ENCODE data around the gene TMEM63C. TPM values are rescaled to one million over a fixed set of nuclear protein-coding genes. Genes with fewer than 3 reads are reported as not detected.
"Not testable (repeated sequence)": the region's sequence is repeated elsewhere in the genome, so short reads cannot be mapped to it uniquely, and the experiment has no call there.

TMEM63C gene
- total RNA-seq, 1 donor from 2014 or later: not detected

DNA sequence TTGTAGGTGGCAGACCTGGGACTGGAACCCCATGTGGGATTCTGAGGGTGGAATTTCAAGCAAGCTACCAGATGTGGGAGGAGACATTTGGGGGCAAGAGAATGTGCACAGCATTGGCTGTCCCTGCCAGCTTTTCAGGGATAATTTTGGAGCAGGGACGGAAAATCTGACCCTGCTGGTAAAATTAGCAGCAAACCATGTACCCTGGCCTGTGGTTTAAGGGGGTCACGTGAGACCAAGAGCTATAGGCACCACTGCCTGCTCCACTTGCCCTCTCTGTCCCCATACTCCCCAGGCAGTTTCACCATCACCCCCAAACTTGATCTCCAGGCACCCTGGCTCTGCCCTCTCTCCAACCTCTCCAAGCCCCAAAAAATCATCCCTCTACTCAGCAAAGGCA is 26.5 kb upstream of the TMEM63C start:
- DNase-seq (ENCODE audit: low read depth, low spot score): no peak

DNA sequence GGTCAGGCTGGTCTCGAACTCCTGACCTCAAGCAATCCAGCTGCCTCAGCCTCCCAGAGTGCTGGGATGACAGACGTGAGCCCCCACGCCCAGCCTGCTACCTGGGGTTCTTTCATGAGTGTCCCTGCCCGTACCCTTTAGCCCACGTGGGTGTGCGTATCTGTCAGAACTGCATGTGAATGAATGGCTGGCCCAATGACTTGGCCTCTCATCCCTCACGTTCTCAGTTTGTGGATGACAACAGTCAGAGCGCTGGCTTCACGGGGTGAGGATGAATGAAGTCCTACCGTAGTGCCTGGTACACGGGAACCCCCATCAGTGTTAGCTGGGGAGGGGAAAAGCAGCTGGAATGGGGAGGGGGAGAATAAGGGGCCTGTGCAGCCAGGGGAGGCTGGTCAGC is 23.9 kb upstream of the TMEM63C start:
- DNase-seq (ENCODE audit: low read depth, low spot score): no peak

DNA sequence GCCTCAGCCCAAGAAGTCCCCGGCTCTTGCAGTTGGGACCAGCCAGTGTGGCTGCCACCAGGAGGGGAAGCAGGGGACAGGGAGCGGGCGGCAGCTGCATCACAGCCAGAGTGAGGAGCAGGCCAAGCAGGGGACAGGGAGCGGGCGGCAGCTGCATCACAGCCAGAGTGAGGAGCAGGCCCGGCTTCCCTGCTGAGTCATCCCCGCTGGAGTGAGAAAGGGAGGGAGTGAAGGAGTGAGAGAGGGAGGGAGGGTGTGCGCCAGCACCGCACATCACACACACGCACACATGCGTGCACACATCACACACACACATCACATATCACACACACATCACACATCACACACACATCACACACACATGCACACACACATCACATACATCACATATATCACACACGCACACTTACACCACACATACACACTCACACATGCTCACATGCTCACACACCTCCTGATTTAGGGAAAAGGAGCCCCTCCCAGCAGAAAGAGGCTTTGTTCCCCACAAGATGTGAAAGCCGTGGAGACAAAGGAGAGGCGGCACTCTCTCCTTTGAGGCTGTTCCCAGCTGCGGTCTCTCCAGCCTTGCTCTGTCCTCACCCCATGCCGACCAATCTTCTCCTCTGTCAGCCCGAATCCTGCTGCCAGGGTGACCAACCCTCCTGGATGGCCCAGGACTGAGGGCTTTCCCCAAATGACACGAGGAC is 23.3 kb upstream of the TMEM63C start:
- no peak for DNase-seq (ENCODE audit: low read depth, low spot score)

DNA sequence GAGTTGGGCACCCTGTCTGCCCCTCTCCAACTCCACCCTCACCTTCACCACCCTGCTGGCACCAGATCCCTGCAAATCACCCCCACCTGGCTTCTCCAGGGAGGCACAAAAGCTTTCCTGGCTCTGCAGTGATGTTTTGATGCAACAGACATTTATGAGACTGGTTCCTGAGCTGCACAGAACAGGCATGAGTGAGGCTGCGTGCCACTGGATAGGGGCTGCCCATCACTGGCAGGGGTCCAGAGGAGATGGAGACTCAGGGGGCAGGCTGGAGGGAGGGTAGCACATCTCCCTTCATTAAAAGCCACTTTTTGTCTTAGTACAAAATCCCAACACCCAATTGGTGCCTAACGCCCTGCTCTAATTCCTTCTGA is 22.7 kb upstream of the TMEM63C start:
- no peak for DNase-seq (ENCODE audit: low read depth, low spot score)

DNA sequence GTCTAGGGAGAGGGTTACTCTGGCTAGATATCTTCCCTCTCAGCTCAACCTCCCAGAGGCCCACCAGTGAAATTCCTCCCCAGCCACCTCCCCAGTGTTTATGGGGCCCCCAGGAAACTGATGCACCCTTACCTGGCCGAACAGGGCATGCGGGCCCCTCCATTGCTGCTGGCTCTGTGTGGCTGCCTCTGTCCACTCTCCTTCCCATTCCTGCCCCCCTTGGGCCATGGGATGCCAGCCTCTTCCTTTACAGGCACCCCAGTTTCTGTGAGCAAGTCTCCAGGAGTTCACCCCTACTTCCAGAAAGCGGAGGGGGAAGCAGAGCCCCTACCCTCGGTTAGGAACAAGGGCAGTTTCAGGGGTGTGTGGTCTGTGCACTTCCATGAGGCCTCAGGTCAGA is 20.6 kb upstream of the TMEM63C start:
- no peak for DNase-seq (ENCODE audit: low read depth, low spot score)

DNA sequence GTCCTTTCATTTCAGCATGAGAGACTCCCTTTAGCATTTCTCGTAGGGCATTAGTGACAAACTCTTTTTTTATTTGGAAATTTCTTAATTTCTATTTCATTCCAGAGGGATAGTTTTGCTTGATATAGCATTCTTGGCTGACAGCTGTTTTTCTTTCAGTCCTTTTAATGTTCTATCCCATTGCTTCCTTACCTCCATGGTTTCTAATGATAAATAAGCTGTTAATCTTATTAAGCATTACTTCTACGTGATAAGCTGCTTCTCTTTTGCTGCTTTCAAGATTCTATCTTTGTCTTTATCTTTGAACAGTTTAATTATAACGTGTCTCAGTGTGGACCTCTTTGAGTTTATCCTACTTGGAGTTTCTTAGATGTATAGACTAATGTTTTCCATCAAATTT is 11.6 kb upstream of the TMEM63C start:
- DNase-seq (ENCODE audit: low read depth, low spot score): no peak

DNA sequence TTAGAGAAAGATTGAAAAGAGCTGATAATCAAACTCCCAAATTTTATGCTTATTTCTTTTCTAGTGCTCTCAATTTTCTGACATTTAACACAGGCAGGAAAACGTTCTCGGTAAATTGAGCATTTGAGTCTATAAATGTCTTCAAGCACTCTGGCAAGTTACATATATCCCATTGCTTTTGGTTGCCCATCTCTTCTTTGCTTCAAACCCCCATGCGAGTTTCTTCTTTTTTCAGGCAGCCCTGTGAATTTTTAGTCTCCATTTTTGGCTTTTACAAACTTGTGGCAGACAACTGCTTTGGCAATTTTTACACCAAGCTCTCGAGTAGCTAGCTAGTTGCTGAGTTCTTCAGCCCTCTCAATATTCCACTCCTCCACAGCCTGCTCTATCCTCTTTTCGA is 8.7 kb upstream of the TMEM63C start:
- DNase-seq (ENCODE audit: low read depth, low spot score): no peak

DNA sequence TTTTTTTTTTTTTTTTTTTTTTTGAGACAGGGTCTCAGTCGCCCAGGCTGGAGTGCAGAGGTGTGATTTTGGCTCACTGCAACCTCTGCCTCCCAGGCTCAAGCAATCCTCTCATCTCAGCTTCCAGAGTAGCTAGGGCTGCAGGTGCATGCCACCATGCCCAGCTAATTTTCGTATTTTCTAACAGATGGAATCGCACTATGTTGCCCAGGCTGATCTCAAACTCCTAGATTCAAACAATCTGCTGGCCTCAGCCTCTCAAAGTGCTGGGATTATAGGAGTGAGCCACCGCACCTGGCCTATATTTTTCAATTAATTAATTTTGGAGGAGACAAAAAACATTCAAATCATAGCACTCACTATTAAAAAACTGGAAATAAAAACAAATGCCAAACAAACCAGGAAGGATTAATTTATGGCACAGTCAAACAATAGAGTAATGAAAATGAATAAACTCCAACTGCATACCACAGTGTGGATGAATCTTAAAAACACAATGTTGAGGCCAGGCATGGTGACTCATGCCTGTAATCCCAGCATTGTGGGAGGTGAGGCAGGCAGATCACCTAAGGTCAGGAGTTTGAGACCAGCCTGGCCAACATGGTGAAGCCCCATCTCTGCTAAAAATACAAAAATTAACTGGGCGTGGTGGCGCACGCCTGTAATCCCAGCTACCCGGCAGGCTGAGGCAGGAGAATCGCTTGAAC is 7.5 kb upstream of the TMEM63C start:
- not testable (repeated sequence) for DNase-seq (ENCODE audit: low read depth, low spot score)

DNA sequence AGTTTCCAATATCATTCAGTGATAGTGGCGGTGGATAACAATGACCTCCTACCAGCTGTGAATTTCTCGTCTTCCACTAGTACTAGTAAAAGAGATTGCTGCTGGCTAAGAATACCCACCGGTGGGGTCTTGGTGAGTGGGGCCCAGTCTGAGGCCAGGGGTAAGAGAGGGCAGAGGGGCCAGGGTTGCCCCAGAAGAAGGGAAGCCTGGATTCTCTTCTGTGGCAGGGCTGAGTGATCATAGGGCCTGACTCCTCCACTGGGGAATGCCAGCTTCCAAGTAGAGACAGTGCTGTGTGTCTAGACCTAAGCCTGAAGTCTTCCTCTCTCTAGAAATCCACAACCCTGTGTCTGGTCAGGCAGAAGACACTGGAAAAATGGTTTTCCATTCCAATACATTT is 5.8 kb upstream of the TMEM63C start:
- DNase-seq (ENCODE audit: low read depth, low spot score): no peak

DNA sequence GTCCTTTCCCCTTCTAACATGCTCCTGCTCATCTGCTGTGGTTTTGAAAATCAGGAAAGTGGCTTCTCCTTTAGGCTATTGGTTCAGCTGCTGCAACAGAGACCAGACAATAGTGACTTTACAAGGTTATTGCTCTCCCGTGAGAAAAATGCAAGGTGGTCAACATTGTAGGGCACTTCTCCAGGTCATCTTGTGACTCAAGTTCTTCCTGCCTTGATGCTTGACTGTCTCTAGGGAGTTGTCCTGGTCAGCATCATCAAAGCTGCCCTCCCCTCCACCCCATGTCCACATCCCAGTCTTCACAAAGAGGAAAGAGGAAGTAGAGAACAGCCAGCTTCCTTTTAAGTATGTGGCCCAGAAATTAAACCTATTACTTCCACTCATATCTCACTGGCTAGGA is 3.9 kb upstream of the TMEM63C start:
- no peak for DNase-seq (ENCODE audit: low read depth, low spot score)

DNA sequence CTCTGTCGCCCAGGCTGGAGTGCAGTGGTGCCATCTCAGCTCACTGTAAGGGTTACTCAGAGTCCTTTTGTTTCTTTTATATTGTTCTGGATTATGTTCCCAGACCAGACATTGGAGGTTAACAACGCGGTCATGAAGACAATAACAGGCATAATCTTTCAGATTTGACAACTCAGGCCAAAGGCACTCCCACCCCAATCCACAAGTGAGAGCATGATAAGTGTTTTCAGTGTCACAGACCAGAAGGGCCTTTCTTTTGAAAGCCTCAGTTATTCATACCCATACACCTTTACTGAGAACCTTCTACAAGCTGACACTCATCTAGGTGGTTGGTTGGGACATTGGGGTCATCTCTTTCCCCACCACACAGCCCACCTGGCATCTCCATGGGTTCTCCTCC is 2.9 kb upstream of the TMEM63C start:
- DNase-seq (ENCODE audit: low read depth, low spot score): no peak

DNA sequence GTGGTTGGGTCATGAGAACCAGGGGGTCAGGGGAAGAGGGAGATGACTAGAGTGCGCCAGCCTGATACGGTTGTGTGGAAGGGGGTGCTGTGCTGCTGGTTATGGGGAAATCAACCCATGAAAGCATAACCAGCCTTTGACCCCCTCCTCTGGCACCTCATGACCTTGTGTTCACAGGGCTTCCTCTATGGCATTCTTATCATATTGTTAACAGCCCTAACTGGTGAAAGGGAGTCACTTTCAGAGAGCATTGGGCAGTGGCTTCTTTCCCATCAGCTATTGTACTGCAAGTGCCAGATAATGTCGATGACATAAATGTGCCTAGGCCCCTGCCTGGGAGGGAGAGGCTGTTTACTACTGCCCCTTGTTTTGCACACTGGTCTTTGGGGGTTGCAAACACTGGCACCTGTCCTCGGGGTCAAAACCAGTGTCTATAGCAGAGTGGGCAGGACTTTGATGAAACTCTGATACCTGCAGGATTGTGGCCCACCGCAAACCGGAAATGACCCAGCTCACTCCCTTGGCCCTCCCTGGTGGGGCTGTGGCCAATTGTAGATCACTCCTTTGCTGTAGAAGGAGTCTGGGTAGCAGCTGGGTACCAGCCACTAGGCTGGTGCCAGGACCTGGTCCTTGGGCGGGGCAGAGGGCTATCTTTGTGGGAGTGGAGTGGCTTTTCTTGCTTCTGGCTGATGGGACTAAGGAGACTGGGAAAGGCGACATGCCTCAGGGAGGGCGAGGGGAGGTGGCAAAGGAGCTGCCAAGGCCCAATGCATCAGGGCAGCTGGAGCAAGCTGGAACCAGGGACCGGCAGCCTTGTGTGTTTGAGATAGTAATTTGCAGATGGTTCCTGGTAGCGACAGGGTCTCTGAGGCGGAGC is 634 bp upstream of the TMEM63C start:
- no peak for DNase-seq (ENCODE audit: low read depth, low spot score)

DNA sequence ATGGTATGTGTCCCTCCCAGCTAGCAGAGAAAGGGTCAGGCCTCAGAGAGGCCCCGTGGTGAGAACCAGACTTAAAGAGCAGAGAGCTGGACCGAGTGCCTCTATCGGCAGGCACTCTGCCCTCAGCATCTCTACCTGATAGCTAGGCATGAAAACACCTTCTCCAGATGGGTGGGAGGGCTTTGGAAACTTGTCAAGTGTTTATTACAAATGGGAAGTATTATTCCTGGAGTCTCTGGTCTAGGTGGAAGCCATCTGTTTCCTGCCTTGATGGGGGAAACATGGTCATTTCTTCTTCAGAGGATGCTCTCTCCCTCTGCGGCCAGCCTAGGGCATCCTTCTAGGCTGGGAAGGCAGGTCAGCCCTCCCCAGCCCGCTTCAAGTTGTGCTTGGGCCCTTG is 2.3 kb downstream of the TMEM63C start:
- no peak for DNase-seq (ENCODE audit: low read depth, low spot score)

DNA sequence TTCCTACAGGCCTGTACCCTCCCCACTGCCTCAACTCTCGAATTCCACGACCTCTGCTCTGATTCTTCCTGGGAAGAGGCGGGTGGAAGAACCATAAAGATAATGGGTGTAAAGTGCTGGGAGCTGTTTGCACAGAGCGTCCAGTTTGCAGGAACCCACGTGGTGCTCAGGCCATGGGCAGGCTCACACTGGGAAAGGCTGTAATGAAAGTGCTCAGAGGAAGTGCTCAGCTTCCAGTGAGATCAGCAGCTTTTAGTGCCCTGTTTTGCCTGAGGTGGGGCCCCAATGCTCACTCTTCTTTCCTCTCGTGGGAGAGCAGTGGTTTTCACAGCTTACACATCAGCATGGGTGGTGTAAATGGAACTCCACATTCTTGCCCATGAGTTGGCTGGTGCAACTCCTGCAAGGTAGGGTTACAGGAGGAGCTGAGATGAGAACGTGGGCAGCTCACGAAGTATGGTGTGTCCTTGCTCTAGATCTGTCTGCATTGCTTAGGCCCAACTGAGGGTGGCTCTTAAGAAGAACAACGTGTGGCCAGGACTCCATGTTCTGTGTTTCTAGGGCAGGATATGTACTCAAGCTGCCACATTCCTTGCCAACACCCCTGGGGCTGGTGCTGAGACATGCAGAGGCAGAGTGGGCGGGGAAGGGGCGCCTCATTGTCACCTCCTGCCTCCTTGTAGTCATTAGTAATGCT is 2.9 kb downstream of the TMEM63C start:
- DNase-seq (ENCODE audit: low read depth, low spot score): no peak

DNA sequence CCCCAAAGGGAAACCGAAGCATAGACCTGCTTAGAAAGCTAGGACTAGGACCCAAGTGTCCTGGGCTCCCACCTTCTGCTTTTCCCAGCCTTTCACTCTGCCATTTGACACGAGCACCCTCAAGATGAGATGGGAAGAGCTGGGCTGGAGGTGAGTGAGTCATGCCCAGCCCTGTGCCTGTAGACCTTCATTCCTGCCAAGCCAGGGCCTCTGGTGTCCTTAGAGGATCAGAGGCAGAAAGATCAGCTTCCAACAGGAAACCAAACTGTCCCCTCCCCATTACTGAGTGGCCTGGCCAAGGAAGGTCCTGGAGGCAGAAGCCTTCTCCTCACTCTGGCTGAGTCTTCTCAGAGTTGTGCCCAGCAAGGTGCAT is 3.5 kb downstream of the TMEM63C start:
- no peak for DNase-seq (ENCODE audit: low read depth, low spot score)

DNA sequence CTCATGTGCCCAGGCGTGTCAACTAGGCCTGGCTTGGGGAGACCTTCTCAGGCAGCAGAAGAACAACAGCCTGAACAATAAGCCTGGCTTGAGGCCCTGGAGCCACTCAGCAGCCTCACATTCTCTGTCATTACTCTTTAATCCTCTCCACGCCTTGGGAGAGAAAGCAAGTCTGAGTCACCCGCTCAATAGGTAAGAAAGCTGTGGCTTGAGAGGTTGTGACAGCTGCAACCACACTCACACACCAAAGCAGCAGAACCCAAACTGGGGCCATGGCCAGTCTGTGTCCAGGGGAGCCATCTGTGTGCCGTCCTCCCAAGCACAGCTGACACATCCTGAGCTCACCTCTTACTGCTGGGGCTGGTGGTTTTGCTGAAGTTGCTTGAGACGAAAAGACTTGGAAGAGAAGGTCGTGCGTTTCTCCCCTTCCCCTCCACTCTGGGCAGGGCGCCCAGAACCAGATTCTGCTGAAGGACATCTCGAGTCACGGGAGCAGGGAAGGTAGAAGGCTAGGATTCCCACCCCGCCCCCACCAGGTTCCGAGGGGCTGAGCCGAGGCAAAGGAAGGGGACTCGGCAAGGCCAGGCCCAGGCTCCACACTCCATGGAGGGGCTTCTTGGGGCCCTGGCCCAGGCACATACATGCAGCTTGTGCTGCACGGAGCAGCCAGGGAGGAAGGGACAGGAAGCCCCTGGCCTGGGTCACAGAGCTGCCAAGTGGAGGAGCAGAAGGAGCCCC is 5.5 kb downstream of the TMEM63C start:
- no peak for DNase-seq (ENCODE audit: low read depth, low spot score)

DNA sequence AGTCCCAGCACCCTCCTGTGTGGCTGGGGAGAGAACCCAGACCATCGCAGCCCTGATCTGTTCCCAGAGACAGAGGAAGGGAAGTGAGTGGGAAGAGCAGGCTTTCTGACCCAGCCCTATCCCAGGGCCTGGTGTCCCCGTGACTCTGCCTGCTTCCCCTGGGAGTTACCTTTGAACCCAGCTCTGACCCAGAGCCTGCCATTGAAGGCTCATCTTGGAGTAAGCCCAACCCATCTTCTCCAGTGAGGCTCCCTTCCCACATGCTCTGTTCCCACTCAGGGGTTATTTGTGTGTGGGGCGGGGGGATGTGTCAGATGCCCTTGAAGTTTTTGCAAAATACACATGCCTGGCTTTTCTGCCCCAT is 6.0 kb downstream of the TMEM63C start:
- no peak for DNase-seq (ENCODE audit: low read depth, low spot score)

DNA sequence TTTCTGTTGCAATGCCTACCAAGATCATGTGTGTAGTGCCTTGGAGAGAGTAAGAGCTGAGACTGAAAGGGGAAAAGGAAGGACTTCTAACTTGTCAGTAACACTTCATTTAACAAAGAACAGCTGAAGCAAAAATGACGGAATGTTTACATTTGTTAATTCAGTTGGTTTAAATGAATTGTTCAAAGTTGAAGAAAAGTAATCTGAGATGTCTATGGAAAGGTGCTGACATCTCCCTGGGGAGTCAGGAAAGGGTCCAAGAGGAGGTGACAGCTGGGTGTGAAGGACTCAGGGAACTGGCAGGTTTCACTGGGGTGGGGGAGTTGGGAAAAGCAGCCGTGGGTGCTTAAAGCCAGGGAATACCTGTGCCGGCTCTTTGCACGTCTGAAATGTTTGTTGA is 7.9 kb downstream of the TMEM63C start:
- DNase-seq (ENCODE audit: low read depth, low spot score): no peak

DNA sequence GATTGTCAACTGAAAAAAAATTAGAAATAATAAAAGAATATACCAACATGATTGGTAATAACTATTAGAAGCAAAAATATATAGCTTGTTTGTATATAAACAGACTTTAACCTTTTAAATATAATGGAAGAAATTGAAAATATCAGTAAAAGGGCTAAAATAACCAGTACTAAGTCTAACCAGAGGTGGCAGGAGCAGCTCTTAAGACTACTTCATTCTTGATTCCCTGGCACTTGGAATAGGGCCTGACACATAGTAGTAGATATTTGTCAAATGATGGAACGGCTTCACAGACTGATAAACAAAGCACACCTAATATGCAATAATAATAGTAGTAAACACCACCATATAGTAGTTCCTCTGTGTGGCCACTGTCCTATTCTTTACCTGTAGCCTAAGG is 9.4 kb downstream of the TMEM63C start:
- DNase-seq (ENCODE audit: low read depth, low spot score): no peak

DNA sequence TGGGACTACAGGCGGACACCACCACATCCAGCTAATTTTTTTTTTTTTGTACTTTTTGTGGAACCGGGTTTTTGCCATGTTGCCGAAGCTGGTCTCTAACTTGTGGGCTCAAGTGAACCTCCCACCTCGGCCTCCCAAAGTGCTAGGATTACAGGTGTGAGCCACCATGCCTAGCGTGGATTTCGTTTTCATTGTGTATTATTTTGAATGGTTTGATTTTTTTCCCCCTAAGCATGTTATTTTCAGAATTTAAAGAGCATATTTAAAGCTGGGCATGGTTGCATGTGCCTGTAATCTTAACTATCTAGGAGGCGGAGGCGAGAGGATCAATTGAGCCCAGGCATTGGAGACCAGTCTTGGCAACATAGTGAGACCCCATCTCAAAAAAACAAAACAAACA is 13.1 kb downstream of the TMEM63C start:
- DNase-seq (ENCODE audit: low read depth, low spot score): no peak

DNA sequence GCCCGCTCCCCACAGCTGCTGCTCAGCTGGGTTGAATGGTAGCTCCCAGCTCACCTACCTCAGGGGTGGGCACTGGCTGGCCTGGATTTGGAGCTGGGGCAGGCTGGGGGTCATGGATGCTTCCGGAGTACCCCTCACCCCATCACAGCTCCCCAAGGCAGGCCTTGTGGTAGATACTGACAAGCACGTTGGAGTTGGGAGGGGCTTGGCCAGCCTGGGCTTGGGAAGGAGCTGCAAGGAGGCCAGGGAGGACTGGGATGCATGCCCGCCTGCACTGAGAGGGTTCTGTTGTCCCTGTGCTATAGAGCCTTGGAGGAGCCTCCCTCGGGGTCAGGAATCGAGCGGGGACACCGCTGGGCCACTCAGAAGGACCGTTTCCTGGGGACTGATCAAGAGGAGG is 14.2 kb downstream of the TMEM63C start:
- DNase-seq (ENCODE audit: low read depth, low spot score): no peak

All from pulmonary artery endothelial cell (primary cell).